Measurements from ENCODE around the gene THUMPD3. TPM values are rescaled to one million over a fixed set of nuclear protein-coding genes. Genes with fewer than 3 reads are reported as not detected.

THUMPD3 gene
- total and polyA plus RNA-seq, 9 of the 15 experiments (the other 6 are each of a cell fraction or from before 2014, with no cell fraction given) = 58.3 to 132 (median 113) TPM

DNA sequence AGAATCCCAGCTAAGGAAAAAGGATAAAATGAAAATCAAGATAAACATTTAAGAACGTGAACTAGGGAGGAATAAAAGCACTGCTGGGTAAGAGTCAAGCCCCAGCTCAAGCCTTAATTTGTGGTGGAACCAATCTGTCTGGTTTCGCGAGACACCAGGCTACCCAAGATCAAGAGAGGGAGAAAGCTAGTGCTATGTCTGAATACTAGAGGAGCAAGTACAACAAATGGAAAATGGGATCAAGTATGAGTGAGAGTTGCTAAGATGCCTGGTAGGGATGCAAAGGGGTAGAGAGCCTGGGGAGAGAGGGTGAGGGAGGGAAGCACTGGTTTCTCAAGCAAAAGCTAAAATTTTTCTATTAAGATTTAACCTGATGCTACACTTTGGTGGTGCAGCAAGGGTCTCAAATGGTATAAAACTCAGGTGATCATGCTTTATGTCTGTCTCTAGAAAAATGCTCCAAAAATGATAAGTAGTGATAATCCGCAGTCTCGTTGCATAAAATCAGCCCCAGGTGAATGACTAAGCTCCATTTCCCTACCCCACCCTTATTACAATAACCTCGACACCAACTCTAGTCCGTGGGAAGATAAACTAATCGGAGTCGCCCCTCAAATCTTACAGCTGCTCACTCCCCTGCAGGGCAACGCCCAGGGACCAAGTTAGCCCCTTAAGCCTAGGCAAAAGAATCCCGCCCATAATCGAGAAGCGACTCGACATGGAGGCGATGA, 32.9 kb downstream of the THUMPD3 start (continued):
- no peak for TF ChIP-seq KDM5B (IDR thresholded peaks at IDR 0.05; ENCODE audit: insufficient replicate concordance, low read depth, low read length)
- TF ChIP-seq SFPQ (IDR thresholded peaks at IDR 0.05; ENCODE audit: low read depth, low read length) = no peak
- 0 out of 4 replicates have a peak, but pooled peaks of 1 of the 2 experiments have one; percentile 16 for TF ChIP-seq ZNF318 (IDR thresholded peaks at IDR 0.05; ENCODE audit: borderline replicate concordance in 1 of 2, low read depth in 1 of 2)
- TF ChIP-seq ZBTB9 (CRISPR knock-in tag; IDR thresholded peaks at IDR 0.05) = 0 out of 2 replicates have a peak, but pooled peaks have one; percentile 25
- TF ChIP-seq HES1 (IDR thresholded peaks at IDR 0.05; ENCODE audit: low read depth) = no peak
- no peak for TF ChIP-seq CSDE1 (IDR thresholded peaks at IDR 0.05)
- peak; percentile 26 for TF ChIP-seq POLR2B (IDR thresholded peaks at IDR 0.05; ENCODE audit: low read depth, partially characterized antibody)
- TF ChIP-seq NFE2 (IDR thresholded peaks at IDR 0.05; ENCODE audit: low read depth) = peak; percentile 80
- TF ChIP-seq HDAC8 (tag; IDR thresholded peaks at IDR 0.05) = no peak
- TF ChIP-seq, protein P1, sequence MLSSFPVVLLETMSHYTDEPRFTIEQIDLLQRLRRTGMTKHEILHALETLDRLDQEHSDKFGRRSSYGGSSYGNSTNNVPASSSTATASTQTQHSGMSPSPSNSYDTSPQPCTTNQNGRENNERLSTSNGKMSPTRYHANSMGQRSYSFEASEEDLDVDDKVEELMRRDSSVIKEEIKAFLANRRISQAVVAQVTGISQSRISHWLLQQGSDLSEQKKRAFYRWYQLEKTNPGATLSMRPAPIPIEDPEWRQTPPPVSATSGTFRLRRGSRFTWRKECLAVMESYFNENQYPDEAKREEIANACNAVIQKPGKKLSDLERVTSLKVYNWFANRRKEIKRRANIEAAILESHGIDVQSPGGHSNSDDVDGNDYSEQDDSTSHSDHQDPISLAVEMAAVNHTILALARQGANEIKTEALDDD (IDR thresholded peaks at IDR 0.05) = peak; percentile 85
